Fibroblast of lung (primary cell): ENCODE results near the gene MAGI2. TPM values are rescaled to one million over a fixed set of nuclear protein-coding genes. Genes with fewer than 3 reads are reported as not detected.

ENCODE experiments used
- DNase-seq, 2 donors: peaks; one replicate each; pipeline versions ENCODE4 v3.0.0 to v3.0.0-alpha.2; 2010; ENCODE audit warnings: low read depth in 2 of 2
- H2AFZ ChIP-seq: 2 replicates; pipeline ENCODE4 v1.5.1; 2012; ENCODE audit warnings: low read length, control low read depth, inconsistent platforms
- H3K27ac ChIP-seq: 2 replicates; pipeline ENCODE4 v1.5.1; 2011; ENCODE audit warnings: low read length, control low read depth; ENCODE audit not compliant: insufficient read depth
- H3K27me3 ChIP-seq: 2 replicates; pipeline ENCODE4 v1.5.1; 2011; ENCODE audit warnings: mild to moderate bottlenecking, low read length; ENCODE audit not compliant: control insufficient read depth, insufficient read depth
- H3K36me3 ChIP-seq: 2 replicates; pipeline ENCODE4 v1.5.1; 2011; ENCODE audit warnings: low read length; ENCODE audit not compliant: control insufficient read depth, insufficient read depth
- H3K4me1 ChIP-seq: 2 replicates; pipeline ENCODE4 v1.5.1; 2011; ENCODE audit warnings: low read length; ENCODE audit not compliant: control insufficient read depth, insufficient read depth; ENCODE audit errors: extremely low read depth
- H3K4me2 ChIP-seq: 2 replicates; pipeline ENCODE4 v1.5.1; 2011; ENCODE audit warnings: low read length, control low read depth; ENCODE audit not compliant: insufficient read depth; ENCODE audit errors: extremely low read depth
- H3K4me3 ChIP-seq, 4 experiments: fragments of 200-600 bp in 1 of 4; sonication (generic) in 1 of 4; replicated peaks in 1 of 4; 2 replicates each; pipeline ENCODE4 v1.5.1; 2011 to 2016; ENCODE audit warnings: low read length in 4 of 4, low read depth in 3 of 4, mild to moderate bottlenecking in 3 of 4, control low read depth in 2 of 4, inconsistent platforms in 1 of 4, mixed read lengths in 1 of 4; ENCODE audit not compliant: insufficient read depth in 1 of 4; ENCODE audit errors: control extremely low read depth in 1 of 4
- H3K79me2 ChIP-seq: 2 replicates; pipeline ENCODE4 v1.5.1; 2012; ENCODE audit warnings: mild to moderate bottlenecking, low read length, inconsistent platforms; ENCODE audit not compliant: control insufficient read depth, insufficient read depth
- H3K9ac ChIP-seq: 2 replicates; pipeline ENCODE4 v1.5.1; 2011; ENCODE audit warnings: mild to moderate bottlenecking, low read length, control low read depth; ENCODE audit not compliant: insufficient read depth
- H3K9me3 ChIP-seq: 2 replicates; pipeline ENCODE4 v1.5.1; 2012; ENCODE audit warnings: low read depth, low read length; ENCODE audit not compliant: control insufficient read depth, insufficient read depth
- H4K20me1 ChIP-seq: 2 replicates; pipeline ENCODE4 v1.5.1; 2011; ENCODE audit warnings: low read length; ENCODE audit not compliant: control insufficient read depth, insufficient read depth; ENCODE audit errors: extremely low read depth
- EZH2 ChIP-seq: IDR thresholded peaks from 2 replicates; pipeline ENCODE4 v1.5.1; 2012; ENCODE audit warnings: low read length, control low read depth, mild to moderate bottlenecking; ENCODE audit errors: missing control alignments
- polyA plus RNA-seq, 2 donors: library from polyadenylated mRNA; depleted of rRNA in 1 of 2; stranded (reverse) in 1 of 2; unstranded in 1 of 2; fragments of >200 nt; gene quantifications; 2 replicates each; pipeline ENCODE4 v1.2.1, GENCODE V29; 2011 to 2012; ENCODE audit warnings: missing spikeins in 1 of 2
- total RNA-seq: library from RNA; depleted of rRNA; stranded (reverse); fragments of >200 nt; gene quantifications from 2 replicates; pipeline ENCODE4 v1.2.1, GENCODE V29; 2014
- TF ChIP-seq, protein P1 (sequence below), 2 donors: IDR thresholded peaks in 1 of 2; conservative IDR thresholded peaks in 1 of 2; 1 replicate in 1 of 2; 2 replicates in 1 of 2; pipeline ENCODE4 v1.5.1; 2011 to 2012; ENCODE audit warnings: low read length in 2 of 2, control low read depth in 1 of 2, inconsistent platforms in 1 of 2, low read depth in 1 of 2, mild to moderate bottlenecking in 1 of 2

The MAGI2 gene
- total and polyA plus RNA-seq, 2 donors (not counting 1 experiment from before 2014, with no cell fraction given), result 1.8 to 17.0 TPM

DNA sequence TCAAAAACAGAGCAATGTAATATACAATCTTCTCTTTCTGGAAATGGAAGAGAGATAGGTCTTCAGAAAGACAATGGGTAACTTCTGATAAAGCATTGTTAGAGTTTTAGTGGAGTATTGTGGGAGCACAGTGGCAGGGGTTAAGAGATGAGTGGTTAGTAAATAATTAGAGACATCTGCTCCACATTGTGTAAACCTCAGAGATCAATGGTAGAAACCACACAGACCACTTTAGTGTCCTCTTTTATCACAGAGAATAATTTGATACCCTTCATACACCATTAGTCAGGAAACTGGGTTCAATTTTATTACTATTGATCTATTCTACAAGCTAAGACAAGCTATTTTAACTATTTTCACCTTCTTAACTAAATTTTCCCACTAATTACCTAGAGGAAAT is 35.9 kb upstream of the MAGI2 start:
- Histone ChIP-seq H3K79me2 (no peaks in the 10 kb centered on the region), H3K4me3 (no peak overlapping the region), H3K27ac (no peak overlapping the region), H3K9ac (no peak overlapping the region), H4K20me1 (no peaks in the 10 kb centered on the region), H3K4me2 (no peak overlapping the region), H3K27me3 (no peaks in the 10 kb centered on the region), H2AFZ (no peak overlapping the region), H3K36me3 (no peaks in the 10 kb centered on the region), H3K9me3 (no peaks in the 10 kb centered on the region), H3K4me1 (no peaks in the 10 kb centered on the region)
- DNase-seq, result no peak
- no peak for TF ChIP-seq EZH2
- TF ChIP-seq, protein P1, sequence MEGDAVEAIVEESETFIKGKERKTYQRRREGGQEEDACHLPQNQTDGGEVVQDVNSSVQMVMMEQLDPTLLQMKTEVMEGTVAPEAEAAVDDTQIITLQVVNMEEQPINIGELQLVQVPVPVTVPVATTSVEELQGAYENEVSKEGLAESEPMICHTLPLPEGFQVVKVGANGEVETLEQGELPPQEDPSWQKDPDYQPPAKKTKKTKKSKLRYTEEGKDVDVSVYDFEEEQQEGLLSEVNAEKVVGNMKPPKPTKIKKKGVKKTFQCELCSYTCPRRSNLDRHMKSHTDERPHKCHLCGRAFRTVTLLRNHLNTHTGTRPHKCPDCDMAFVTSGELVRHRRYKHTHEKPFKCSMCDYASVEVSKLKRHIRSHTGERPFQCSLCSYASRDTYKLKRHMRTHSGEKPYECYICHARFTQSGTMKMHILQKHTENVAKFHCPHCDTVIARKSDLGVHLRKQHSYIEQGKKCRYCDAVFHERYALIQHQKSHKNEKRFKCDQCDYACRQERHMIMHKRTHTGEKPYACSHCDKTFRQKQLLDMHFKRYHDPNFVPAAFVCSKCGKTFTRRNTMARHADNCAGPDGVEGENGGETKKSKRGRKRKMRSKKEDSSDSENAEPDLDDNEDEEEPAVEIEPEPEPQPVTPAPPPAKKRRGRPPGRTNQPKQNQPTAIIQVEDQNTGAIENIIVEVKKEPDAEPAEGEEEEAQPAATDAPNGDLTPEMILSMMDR (conservative IDR thresholded peaks at IDR 0.05 in 1 of 2, IDR thresholded peaks at IDR 0.05 in 1 of 2; ENCODE audit: low read depth in 1 of 2, low read length in 2 of 2), result no peak

DNA sequence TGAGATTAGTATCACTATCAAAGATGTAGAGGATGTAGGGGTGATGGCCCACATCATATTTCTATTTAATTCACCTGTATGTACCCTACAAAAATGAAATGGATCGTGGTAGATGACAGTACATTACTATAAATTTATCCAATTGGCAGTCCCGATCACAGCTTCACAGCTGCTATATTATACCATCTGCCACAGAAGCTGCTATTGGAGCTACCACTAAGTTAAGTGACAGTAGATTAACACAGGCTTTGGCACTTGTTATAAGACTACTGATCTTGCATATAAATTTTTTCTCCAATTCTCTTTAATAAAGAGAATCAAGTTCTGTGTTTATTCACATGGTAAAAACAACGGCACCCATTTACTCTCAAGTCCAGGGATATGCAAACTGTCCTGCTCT is 24.9 kb upstream of the MAGI2 start:
- Histone ChIP-seq H3K79me2 (no peaks in the 10 kb centered on the region), H3K4me2 (no peak overlapping the region), H4K20me1 (no peaks in the 10 kb centered on the region), H2AFZ (no peak overlapping the region), H3K9me3 (no peaks in the 10 kb centered on the region), H3K27me3 (no peaks in the 10 kb centered on the region), H3K4me3 (no peak overlapping the region), H3K36me3 (no peaks in the 10 kb centered on the region), H3K27ac (no peak overlapping the region), H3K9ac (no peak overlapping the region), H3K4me1 (no peaks in the 10 kb centered on the region)
- DNase-seq, result no peak
- no peak for TF ChIP-seq EZH2

DNA sequence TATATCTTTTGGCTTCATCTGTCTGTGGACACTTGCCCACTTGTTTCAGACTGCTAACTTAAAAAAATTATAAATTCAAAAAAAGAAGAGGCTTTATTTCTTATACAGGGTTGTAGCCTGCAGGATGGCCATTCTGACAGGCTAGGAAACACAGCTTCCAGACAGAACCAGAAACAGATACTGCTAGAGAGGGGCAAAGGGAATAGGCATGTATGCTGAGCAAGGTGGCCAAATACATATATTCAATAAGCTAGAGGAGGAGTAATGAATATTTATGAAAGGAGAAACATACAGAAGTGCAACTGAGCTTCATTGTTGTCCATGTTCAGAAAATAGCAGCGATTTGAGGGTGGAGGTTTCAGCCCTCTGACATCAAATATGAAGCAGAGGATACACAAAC is 22.0 kb upstream of the MAGI2 start:
- no peak overlapping the region for H3K4me3 ChIP-seq
- no peak for DNase-seq
- H3K4me1 ChIP-seq, result no peaks in the 10 kb centered on the region
- H3K36me3 ChIP-seq, result no peaks in the 10 kb centered on the region
- H3K4me2 ChIP-seq, result no peak overlapping the region
- H3K27me3 ChIP-seq, result no peaks in the 10 kb centered on the region
- no peak overlapping the region for H3K27ac ChIP-seq
- H4K20me1 ChIP-seq, result no peaks in the 10 kb centered on the region
- H3K79me2 ChIP-seq, result no peaks in the 10 kb centered on the region
- H3K9ac ChIP-seq, result no peak overlapping the region
- no peak overlapping the region for H2AFZ ChIP-seq
- no peak for TF ChIP-seq EZH2
- TF ChIP-seq, protein P1 (conservative IDR thresholded peaks at IDR 0.05 in 1 of 2, IDR thresholded peaks at IDR 0.05 in 1 of 2; ENCODE audit: low read depth in 1 of 2, low read length in 2 of 2), result no peak
- H3K9me3 ChIP-seq, result no peaks in the 10 kb centered on the region
